GM19372 (cell line): ENCODE results near the gene ZP1.
"Not testable (repeated sequence)": the region's sequence is repeated elsewhere in the genome, so short reads cannot be mapped to it uniquely, and the experiment has no call there.

Source experiments
- ATAC-seq: cut with Tn5 transposase; IDR thresholded peaks from one replicate; pipeline ENCODE4 v1.9.1; 2021; ENCODE audit warnings: mild to moderate bottlenecking, low read depth, moderate library complexity; ENCODE audit not compliant: unreplicated experiment

ZP1 gene

DNA sequence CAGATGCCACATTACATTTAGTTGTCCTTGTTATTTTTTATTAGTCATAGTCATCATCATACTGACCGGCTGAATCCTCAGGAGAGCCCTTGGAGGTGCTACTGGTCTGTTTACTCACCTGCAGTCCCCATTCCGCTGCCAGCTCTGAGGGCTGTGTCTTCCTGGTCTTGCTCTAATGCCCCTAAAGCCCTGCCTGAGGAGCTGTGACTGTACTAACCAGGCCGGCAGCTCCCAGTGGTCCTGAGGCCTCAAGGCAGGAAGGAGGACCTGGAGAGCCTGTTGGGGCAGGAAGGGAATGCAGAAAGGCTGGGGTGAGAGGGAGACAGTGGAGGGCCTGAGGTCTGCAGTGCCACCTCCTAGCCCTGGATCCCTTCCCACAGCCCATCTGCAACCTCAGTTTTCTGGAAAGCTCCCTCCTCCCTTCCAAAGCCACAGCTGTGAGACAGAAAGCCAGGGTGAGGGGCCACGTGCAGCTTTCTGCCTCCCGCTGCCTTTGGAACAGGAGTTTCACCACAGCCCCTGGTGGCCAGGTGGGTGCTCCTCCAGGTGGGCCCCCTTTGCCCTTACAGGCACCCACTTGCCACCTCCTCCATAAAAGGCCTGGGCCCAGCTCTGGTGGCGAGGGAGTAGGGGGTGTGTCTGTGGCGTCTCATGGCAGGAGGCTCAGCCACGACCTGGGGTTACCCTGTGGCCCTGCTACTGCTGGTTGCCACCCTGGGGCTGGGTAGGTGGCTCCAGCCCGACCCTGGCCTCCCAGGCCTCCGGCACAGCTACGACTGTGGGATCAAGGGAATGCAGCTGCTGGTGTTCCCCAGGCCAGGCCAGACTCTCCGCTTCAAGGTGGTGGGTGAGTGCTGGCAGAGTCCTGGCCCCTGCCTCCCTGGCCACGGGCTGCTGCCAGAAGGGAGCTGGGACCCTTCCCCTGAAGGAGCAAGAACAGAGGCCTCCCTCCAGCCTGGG is at the start of gene ZP1:
Gene ZP1, plus strand, starts transcription at position 632 of the 960 bp plus-strand sequence. Its CDS starts 20 bp downstream, at position 652.
- ATAC-seq = no peak

DNA sequence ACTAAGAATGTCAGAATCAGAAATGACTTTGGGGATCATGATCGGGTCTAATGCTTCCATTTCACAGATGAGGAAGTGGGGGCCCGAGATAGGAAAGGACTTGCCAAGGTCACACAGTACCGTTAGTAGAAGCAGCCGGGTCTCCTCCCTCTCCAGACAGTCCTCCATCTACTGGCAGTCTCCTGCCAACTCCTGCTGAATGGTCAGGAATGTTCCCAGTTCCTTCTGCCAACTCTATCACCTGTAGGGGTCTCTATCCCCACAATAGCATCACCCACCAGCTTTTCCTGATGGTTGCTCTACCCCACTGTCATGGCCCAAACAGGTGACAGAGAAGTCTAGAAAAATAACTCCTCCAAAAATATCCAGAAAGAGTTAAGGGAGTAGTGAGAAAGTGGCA is 49.3 kb upstream of the ZP1 start:
- no peak for ATAC-seq

GRCh38 chr11:60821827-60822599 is 45.3 kb upstream of the ZP1 start:
- ATAC-seq = no peak

- not testable (repeated sequence) for ATAC-seq
Measured at GRCh38 chr11:60823745-60824306, 43.5 kb upstream of the ZP1 start.

- ATAC-seq = no peak
Measured at GRCh38 chr11:60825118-60825517, 42.2 kb upstream of the ZP1 start.

- ATAC-seq = no peak
Measured at GRCh38 chr11:60825790-60826189, 41.6 kb upstream of the ZP1 start.

- ATAC-seq = no peak
Measured at GRCh38 chr11:60830478-60831142, 36.7 kb upstream of the ZP1 start.

GRCh38 chr11:60831143-60831500 is 36.2 kb upstream of the ZP1 start:
- ATAC-seq = no peak

- no peak for ATAC-seq
Measured at GRCh38 chr11:60831501-60832079, 35.8 kb upstream of the ZP1 start.

GRCh38 chr11:60834742-60835533 is 32.4 kb upstream of the ZP1 start:
- ATAC-seq = no peak

DNA sequence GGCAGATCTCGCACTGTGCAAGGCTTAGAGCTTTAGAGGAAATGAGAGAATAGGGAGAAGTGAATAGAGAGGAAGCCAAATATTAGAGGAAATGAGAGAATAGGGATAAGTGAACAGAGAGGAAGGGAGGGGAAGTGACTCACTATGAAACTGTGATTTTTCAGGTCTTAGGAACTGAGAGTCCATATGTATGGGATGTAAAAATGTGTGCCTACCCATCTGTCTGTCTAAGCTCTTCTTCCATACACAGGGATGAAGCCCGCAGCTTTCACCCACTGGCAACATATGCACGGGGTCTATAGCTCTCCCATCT is 31.9 kb upstream of the ZP1 start:
- ATAC-seq = no peak

- ATAC-seq = no peak
Measured at GRCh38 chr11:60836866-60837515, 30.4 kb upstream of the ZP1 start.

DNA sequence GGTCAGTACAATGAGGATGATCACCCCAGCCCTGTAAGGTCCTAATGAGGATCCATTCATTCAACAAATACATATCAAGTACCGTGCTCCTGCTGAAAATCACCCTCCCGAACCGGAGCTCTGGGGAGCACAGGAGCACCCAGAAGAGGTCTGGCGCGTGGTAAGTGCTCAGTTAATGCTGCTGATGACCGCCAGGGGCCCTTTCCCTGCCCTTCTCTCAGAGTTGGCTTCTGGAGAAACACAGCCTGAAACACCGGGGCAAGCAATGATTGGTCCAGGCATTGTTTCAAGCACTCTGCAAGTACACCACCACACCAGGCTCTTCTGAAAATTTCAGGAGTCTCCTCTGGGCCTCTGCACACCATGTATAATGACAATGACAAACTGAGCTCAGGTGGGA is 29.2 kb upstream of the ZP1 start:
- ATAC-seq = no peak

DNA sequence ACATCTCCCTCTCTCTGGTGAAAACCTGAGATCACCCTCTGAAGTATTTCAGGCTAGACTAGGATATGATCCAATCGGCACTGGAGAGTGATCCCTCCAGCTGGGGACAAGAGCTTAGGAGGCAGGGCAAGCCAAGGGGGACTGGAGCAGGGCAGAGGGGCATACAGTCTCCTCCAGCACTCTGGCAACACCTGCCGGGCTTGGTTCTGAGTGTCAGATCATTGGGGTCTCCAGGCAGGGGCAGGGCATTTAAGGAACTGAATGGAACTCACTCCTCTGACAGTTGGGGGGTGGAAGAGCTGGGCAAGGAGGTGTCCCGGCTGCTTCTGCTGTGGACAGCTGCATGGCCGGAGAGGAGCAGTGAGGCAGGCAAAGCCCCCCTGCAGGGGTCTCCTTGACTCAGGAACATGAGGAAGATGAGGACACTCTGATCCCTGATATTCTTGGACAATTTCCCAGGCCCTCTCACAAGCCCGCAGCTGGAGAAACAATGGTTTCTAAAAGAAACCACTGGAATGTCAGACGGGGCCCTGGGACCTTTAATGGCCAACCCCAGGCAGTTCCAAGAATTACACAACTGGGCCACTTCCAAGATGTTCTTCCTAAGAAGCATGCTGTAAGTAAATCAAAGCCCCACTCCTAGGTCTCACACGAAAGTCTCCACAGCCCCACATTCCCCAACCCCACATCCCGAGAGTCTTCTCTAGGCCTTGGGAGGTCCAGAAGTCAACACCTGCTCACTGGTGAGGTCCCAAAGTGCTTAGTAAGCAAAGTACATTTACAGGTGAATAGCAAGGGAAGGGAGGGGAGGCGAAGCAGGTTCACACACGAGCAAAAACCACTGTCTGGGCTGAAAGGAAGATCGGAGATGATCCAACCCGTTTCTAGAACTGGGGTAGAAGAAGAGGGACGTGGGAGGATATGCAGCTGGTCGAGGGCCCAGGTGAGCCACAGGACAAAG is 26.6 kb upstream of the ZP1 start:
- no peak for ATAC-seq

- peak; percentile 81 for ATAC-seq
Measured at GRCh38 chr11:60841797-60842667, 25.3 kb upstream of the ZP1 start, which contains the start of gene CCDC86. Gene CCDC86 (plus strand): TSS chr11:60842113. CDS start chr11:60842125, 12 bp downstream.

GRCh38 chr11:60842668-60843600 is 24.4 kb upstream of the ZP1 start:
- ATAC-seq = no peak
